K562 (cell line): ENCODE data around the gene LY6G6D. TPM values are rescaled to one million over a fixed set of nuclear protein-coding genes. Genes with fewer than 3 reads are reported as not detected.

Source experiments
- ADNP ChIP-seq: fragments of 200-800 bp; sonication (Bioruptor generic); IDR thresholded peaks from 2 replicates; pipeline ENCODE4 v1.6.1; 2016; ENCODE audit warnings: missing genetic modification characterization, missing compliant biosample characterization
- CBX2 ChIP-seq: fragments of 200-600 bp; sonication (generic); IDR thresholded peaks from one replicate; pipeline ENCODE4 v1.6.1; 2012; ENCODE audit warnings: mild to moderate bottlenecking, low read length, inconsistent platforms; ENCODE audit not compliant: insufficient read depth, poor library complexity, severe bottlenecking
- CBX8 ChIP-seq: fragments of 200-600 bp; sonication (generic); IDR thresholded peaks from 2 replicates; pipeline ENCODE4 v1.6.1; 2012; ENCODE audit warnings: borderline replicate concordance, mixed run types, low read depth, mild to moderate bottlenecking, moderate library complexity, mixed read lengths, low read length, control low read depth, inconsistent platforms; ENCODE audit not compliant: poor library complexity, severe bottlenecking; ENCODE audit errors: extremely low read depth
- CHAMP1 ChIP-seq: fragments of 450-650 bp; IDR thresholded peaks from 2 replicates; pipeline ENCODE4 v1.6.1; 2016; ENCODE audit warnings: mild to moderate bottlenecking
- FOSL1 ChIP-seq: fragments of 200-800 bp; sonication (Bioruptor generic); conservative IDR thresholded peaks from 2 replicates; pipeline ENCODE4 v1.6.1; 2016; ENCODE audit warnings: missing genetic modification characterization, missing compliant biosample characterization
- GTF2B ChIP-seq: IDR thresholded peaks from 2 replicates; pipeline ENCODE4 v1.6.1; 2011; ENCODE audit not compliant: insufficient read length; ENCODE audit errors: extremely low read depth
- HDAC2 ChIP-seq: fragments of 450-650 bp; IDR thresholded peaks from 2 replicates; pipeline ENCODE4 v1.6.1; 2016; ENCODE audit warnings: mild to moderate bottlenecking
- HEY1 ChIP-seq: fragments of 250-450 bp; sonication (Bioruptor Pico); IDR thresholded peaks from 2 replicates; pipeline ENCODE4 v1.5.0; 2020; ENCODE audit warnings: mild to moderate bottlenecking, moderate library complexity, borderline replicate concordance
- JUNB ChIP-seq: fragments of 450-650 bp; formaldehyde crosslinking; conservative IDR thresholded peaks from 2 replicates; pipeline ENCODE4 v1.4.0; 2020; ENCODE audit warnings: mild to moderate bottlenecking
- NR2F6 ChIP-seq: fragments of 450-650 bp; formaldehyde crosslinking; IDR thresholded peaks from 2 replicates; pipeline ENCODE4 v1.4.0; 2020; ENCODE audit warnings: mild to moderate bottlenecking
- NR3C1 ChIP-seq: sonication (generic); formaldehyde crosslinking; IDR thresholded peaks from 2 replicates; pipeline ENCODE4 v1.8.1; 2022; ENCODE audit warnings: missing genetic modification reagents
- POLR2AphosphoS2 ChIP-seq: IDR thresholded peaks from 2 replicates; pipeline ENCODE4 v1.6.1; 2012; ENCODE audit warnings: low read length, improper control_type of control experiment
- PTBP1 ChIP-seq: fragments of 200-400 bp; formaldehyde crosslinking; IDR thresholded peaks from 2 replicates; pipeline ENCODE4 v1.6.1; 2017; ENCODE audit warnings: low read depth, low read length
- RBM25 ChIP-seq: fragments of 200-400 bp; formaldehyde crosslinking; IDR thresholded peaks from 2 replicates; pipeline ENCODE4 v1.6.1; 2018; ENCODE audit warnings: low read length, low read depth, moderate library complexity; ENCODE audit not compliant: severe bottlenecking
- SRF ChIP-seq, 2 experiments: fragments of 250-450, 450-650 bp in 1 of 2; sonication (Bioruptor Pico) in 1 of 2; sonication (generic) in 1 of 2; formaldehyde crosslinking; IDR thresholded peaks; 2 replicates each; pipeline versions ENCODE4 v1.5.0 to v1.5.1; 2020 to 2022; ENCODE audit warnings: mild to moderate bottlenecking in 1 of 2, missing genetic modification reagents in 1 of 2
- SRSF3 ChIP-seq: fragments of 200-400 bp; formaldehyde crosslinking; IDR thresholded peaks from 2 replicates; pipeline ENCODE4 v1.6.1; 2016; ENCODE audit warnings: mild to moderate bottlenecking, low read length, moderate library complexity; ENCODE audit not compliant: insufficient read depth
- STAT5B ChIP-seq: fragments of 250-450 bp; sonication (Bioruptor Pico); IDR thresholded peaks from 2 replicates; pipeline ENCODE4 v1.8.0; 2021; ENCODE audit warnings: mild to moderate bottlenecking, inconsistent platforms
- TAF15 ChIP-seq: fragments of 200-400 bp; formaldehyde crosslinking; IDR thresholded peaks from 2 replicates; pipeline ENCODE4 v1.6.1; 2017; ENCODE audit warnings: mild to moderate bottlenecking, low read depth, low read length, moderate library complexity
- TCF7 ChIP-seq: sonication (generic); IDR thresholded peaks from 2 replicates; pipeline ENCODE4 v1.6.1; 2016; ENCODE audit warnings: antibody characterized with exemption, borderline replicate concordance
- ZBTB34 ChIP-seq: fragments of 250-450 bp; sonication (Bioruptor Pico); IDR thresholded peaks from 2 replicates; pipeline ENCODE4 v1.8.0; 2021; ENCODE audit warnings: mild to moderate bottlenecking, moderate library complexity
- ZNF212 ChIP-seq: fragments of 450-650 bp; formaldehyde crosslinking; IDR thresholded peaks from 2 replicates; pipeline ENCODE4 v1.4.0; 2020; ENCODE audit warnings: mild to moderate bottlenecking
- ZNF232 ChIP-seq: sonication (generic); formaldehyde crosslinking; IDR thresholded peaks from 2 replicates; pipeline ENCODE4 v1.8.0; 2022; ENCODE audit warnings: mild to moderate bottlenecking, missing genetic modification reagents
- ZNF3 ChIP-seq: fragments of 250-450 bp; sonication (Bioruptor Pico); IDR thresholded peaks from 2 replicates; pipeline ENCODE4 v1.5.0; 2021; ENCODE audit warnings: mild to moderate bottlenecking, moderate library complexity
- ZNF436 ChIP-seq: fragments of 250-450, 450-650 bp; sonication (Bioruptor Pico); formaldehyde crosslinking; IDR thresholded peaks from 2 replicates; pipeline ENCODE4 v1.7.0; 2020; ENCODE audit warnings: mild to moderate bottlenecking
- ZNF584 ChIP-seq: fragments of 200-800 bp; sonication (Bioruptor generic); IDR thresholded peaks from 2 replicates; pipeline ENCODE4 v1.6.1; 2016; ENCODE audit warnings: low read depth, mild to moderate bottlenecking, missing genetic modification characterization, missing compliant biosample characterization
- ZNF707 ChIP-seq: fragments of 250-450 bp; sonication (Bioruptor Pico); conservative IDR thresholded peaks from 2 replicates; pipeline ENCODE4 v1.8.0; 2022; ENCODE audit warnings: inconsistent platforms, mild to moderate bottlenecking, moderate library complexity
- polyA plus RNA-seq, 8 experiments: library from polyadenylated mRNA; depleted of rRNA in 4 of 8; stranded (reverse) in 5 of 8; unstranded in 3 of 8; fragments of >200 nt; fragmentation: Nextera tagmentation in 2 of 8; fragmentation: Illumina TruSeq in 1 of 8; extraction: Ambion mirVana in 2 of 8; extraction: Trizol in 1 of 8; gene quantifications; 2 replicates each; pipeline versions ENCODE4 v1.2.1 to v1.2.3, GENCODE V29; 2011 to 2014; ENCODE audit warnings: inconsistent platforms in 1 of 8, missing spikeins in 1 of 8
- total RNA-seq, 7 experiments: library from RNA; depleted of rRNA in 6 of 7; stranded (reverse); fragments of >200 nt in 6 of 7; fragmentation: Illumina TruSeq in 2 of 7; extraction: Trizol in 2 of 7; gene quantifications; 2 replicates each; pipeline versions ENCODE4 v1.2.1 to v1.2.3, GENCODE V29; 2011 to 2021; ENCODE audit warnings: low replicate concordance in 1 of 7

Gene LY6G6D
- total and polyA plus RNA-seq, 9 of the 15 experiments (the other 6 are each of a cell fraction or from before 2014, with no cell fraction given): 0.30 to 0.38 TPM; not detected in 7

GRCh38 chr6:31750411-31751022 lies 35.4 kb downstream of the LY6G6D start (continued):
- TF ChIP-seq NR3C1 (CRISPR knock-in tag) (no peak), RBM25 (no peak), ADNP (no peak), POLR2AphosphoS2 (no peak; the same call in 1 of the 2 replicates), ZNF436 (no peak), ZNF212 (no peak), SRF (CRISPR knock-in tag; IDR thresholded peaks at IDR 0.05) (0 out of 4 replicates have a peak, but pooled peaks of 1 of the 2 experiments have one; percentile 16), HEY1 (CRISPR knock-in tag) (no peak), ZNF232 (0 out of 2 replicates have a peak, but pooled peaks have one; percentile 10), HDAC2 (no peak), ZNF707 (CRISPR knock-in tag) (no peak), ZBTB34 (CRISPR knock-in tag) (no peak), TCF7 (no peak), STAT5B (CRISPR knock-in tag) (no peak), JUNB (CRISPR knock-in tag) (no peak), PTBP1 (no peak), TAF15 (no peak), CHAMP1 (no peak), CBX2 (no peak), ZNF3 (CRISPR knock-in tag) (no peak), NR2F6 (CRISPR knock-in tag) (no peak), CBX8 (no peak), ZNF584 (CRISPR knock-in tag) (no peak), SRSF3 (no peak), GTF2B (no peak), FOSL1 (tag) (peak; percentile 84)
